Caco-2 (cell line): ENCODE data around the gene TCOF1. TPM values are rescaled to one million over a fixed set of nuclear protein-coding genes. Genes with fewer than 3 reads are reported as not detected.

ENCODE experiments used
- BruUV-seq: library from RNA; stranded (reverse); fragments of 400-500 nt; replicated peaks from 2 replicates; lab custom pipeline; 2021; lab: Mats Ljungman, UMichigan
- CTCF ChIA-PET: fragments of 300-600 bp; sonication (Branson Sonifier 250); formaldehyde crosslinking; loops from one replicate; lab custom pipeline; 2022; ENCODE audit warnings: antibody characterized with exemption; lab: Charles Lee
- POLR2A ChIA-PET: fragments of 300-600 bp; sonication (Branson Sonifier 250); formaldehyde crosslinking; loops from one replicate; lab custom pipeline; 2022; ENCODE audit warnings: antibody characterized with exemption; lab: Charles Lee
- DNase-seq, 2 experiments: peaks; one replicate each; pipeline versions ENCODE4 v3.0.0 to v3.0.0-alpha.2; 2020 to 2022
- H3K27me3 ChIP-seq: replicated peaks from 2 replicates; pipeline ENCODE4 v1.6.0; 2011; ENCODE audit warnings: low read length; ENCODE audit not compliant: control insufficient read depth, insufficient read depth
- H3K36me3 ChIP-seq: 2 replicates; pipeline ENCODE4 v1.5.1; 2011; ENCODE audit warnings: low read length; ENCODE audit not compliant: control insufficient read depth, insufficient read depth
- H3K4me1 ChIP-seq: fragments of 250-450 bp; sonication (Bioruptor Pico); 2 replicates; pipeline ENCODE4 v1.5.1; 2020; ENCODE audit warnings: mild to moderate bottlenecking
- H3K4me3 ChIP-seq: 2 replicates; pipeline ENCODE4 v1.5.1; 2011; ENCODE audit warnings: low read depth, mild to moderate bottlenecking, control low read depth, low read length
- H3K9me3 ChIP-seq: fragments of 250-450 bp; sonication (Bioruptor Pico); 2 replicates; pipeline ENCODE4 v1.5.1; 2020; ENCODE audit warnings: mild to moderate bottlenecking, moderate library complexity
- H3K27ac Mint-ChIP-seq: one replicate; pipeline ENCODE4 v1.8.0; 2022; ENCODE audit warnings: mixed read lengths; ENCODE audit not compliant: unreplicated experiment
- H3K27me3 Mint-ChIP-seq: one replicate; pipeline ENCODE4 v1.8.0; 2022; ENCODE audit warnings: mixed read lengths; ENCODE audit not compliant: insufficient read depth, unreplicated experiment
- H3K36me3 Mint-ChIP-seq: one replicate; pipeline ENCODE4 v1.8.0; 2022; ENCODE audit warnings: mild to moderate bottlenecking, mixed read lengths; ENCODE audit not compliant: insufficient read depth, unreplicated experiment
- H3K4me1 Mint-ChIP-seq: one replicate; pipeline ENCODE4 v1.8.0; 2022; ENCODE audit warnings: low read depth, mixed read lengths; ENCODE audit not compliant: unreplicated experiment
- H3K4me3 Mint-ChIP-seq: one replicate; pipeline ENCODE4 v1.8.0; 2022; ENCODE audit warnings: mild to moderate bottlenecking, moderate library complexity, mixed read lengths; ENCODE audit not compliant: unreplicated experiment
- H3K9me3 Mint-ChIP-seq: one replicate; pipeline ENCODE4 v1.8.0; 2022; ENCODE audit warnings: mixed read lengths; ENCODE audit not compliant: unreplicated experiment
- CTCF ChIP-seq, 2 experiments: fragments of 200-600 bp in 1 of 2; IDR thresholded peaks; 1 replicate in 1 of 2; 2 replicates in 1 of 2; pipeline versions ENCODE4 v1.5.1 to v1.8.0; 2011 to 2022; ENCODE audit warnings: antibody characterized with exemption in 1 of 2, control low read depth in 1 of 2, inconsistent platforms in 1 of 2, low read depth in 1 of 2, low read length in 1 of 2, mild to moderate bottlenecking in 1 of 2, moderate library complexity in 1 of 2; ENCODE audit not compliant: insufficient read depth in 1 of 2, severe bottlenecking in 1 of 2, unreplicated experiment in 1 of 2
- intact Hi-C: fragments of 100-400 bp; cut with micrococcal nuclease; formaldehyde crosslinking; loops from one replicate; pipeline ENCODE4 v1.10.0; 2022; ENCODE audit not compliant: unreplicated experiment
- total RNA-seq: library from RNA; stranded (reverse); gene quantifications from 2 replicates; pipeline ENCODE4 v1.2.3, GENCODE V29; 2022

Gene TCOF1
- total RNA-seq, 1 experiment from 2014 or later: 112 TPM

GRCh38 chr5:150321211-150321610 is 36.3 kb upstream of the TCOF1 start:
- Histone ChIP-seq H3K36me3 (no peaks in the 10 kb centered on the region), H3K27me3 (no peaks in the 10 kb centered on the region), H3K9me3 (no peaks in the 10 kb centered on the region; the same call in 1 of the 2 replicates), H3K4me1 (peaks cover 15% of the 10 kb centered on the region; the same call in 1 of the 2 replicates), H3K4me3 (no peak overlapping the region)
- Mint-ChIP-seq H3K4me1 (peaks cover 7% of the 10 kb centered on the region), H3K36me3 (peaks cover 5% of the 10 kb centered on the region), H3K27ac (no peak overlapping the region), H3K9me3 (no peaks in the 10 kb centered on the region), H3K4me3 (no peak overlapping the region), H3K27me3 (no peaks in the 10 kb centered on the region)
- CTCF ChIA-PET: interaction anchor here (0.5 kb wide), 1 partner anchor 94 kb away, joined by 6 read pairs; no protein-coding TSS in a partner anchor
- POLR2A ChIA-PET: interaction anchor here (0.6 kb wide), 1 partner anchor 44 kb away, joined by 3 read pairs; no protein-coding TSS in a partner anchor
- no peak for DNase-seq
- no TSS peak for BruUV-seq
- TF ChIP-seq CTCF (IDR thresholded peaks at IDR 0.05; ENCODE audit: insufficient read depth in 1 of 2, low read depth in 1 of 2, low read length in 1 of 2, severe bottlenecking in 1 of 2, unreplicated experiment in 1 of 2): no peak
- intact Hi-C loops: no loop called here

- ChIA-PET CTCF (interaction anchor here (0.5 kb wide), 1 partner anchor 93 kb away, joined by 6 read pairs; no protein-coding TSS in a partner anchor), POLR2A (no interaction called here)
- intact Hi-C loops: no loop called here
- Histone ChIP-seq H3K36me3 (no peaks in the 10 kb centered on the region), H3K4me1 (peaks cover 14% of the 10 kb centered on the region; the same call in 1 of the 2 replicates), H3K27me3 (no peaks in the 10 kb centered on the region), H3K9me3 (no peaks in the 10 kb centered on the region; the same call in 1 of the 2 replicates), H3K4me3 (no peak overlapping the region)
- no peaks in the 10 kb centered on the region for H3K27me3 Mint-ChIP-seq
- H3K4me3 Mint-ChIP-seq: no peak overlapping the region
- no peak for DNase-seq
- no peak overlapping the region for H3K27ac Mint-ChIP-seq
- peaks cover 5% of the 10 kb centered on the region for H3K36me3 Mint-ChIP-seq
- no peaks in the 10 kb centered on the region for H3K9me3 Mint-ChIP-seq
- BruUV-seq: no TSS peak
- no peak for TF ChIP-seq CTCF (IDR thresholded peaks at IDR 0.05; ENCODE audit: insufficient read depth in 1 of 2, low read depth in 1 of 2, low read length in 1 of 2, severe bottlenecking in 1 of 2, unreplicated experiment in 1 of 2)
- H3K4me1 Mint-ChIP-seq: peaks cover 7% of the 10 kb centered on the region
These were observed 35.7 kb upstream of the TCOF1 start for GRCh38 chr5:150321784-150322183.

- ChIA-PET POLR2A (no interaction called here), CTCF (no interaction called here)
- H3K36me3 Mint-ChIP-seq: peaks cover 5% of the 10 kb centered on the region
- peaks cover 10% of the 10 kb centered on the region; the same call in 1 of the 2 replicates for H3K4me1 ChIP-seq
- DNase-seq: no peak
- H3K9me3 ChIP-seq: no peaks in the 10 kb centered on the region; the same call in 1 of the 2 replicates
- H3K4me3 Mint-ChIP-seq: no peak overlapping the region
- H3K27me3 Mint-ChIP-seq: no peaks in the 10 kb centered on the region
- no peaks in the 10 kb centered on the region for H3K36me3 ChIP-seq
- no peak overlapping the region for H3K27ac Mint-ChIP-seq
- intact Hi-C loops: no loop called here
- no peak for TF ChIP-seq CTCF (IDR thresholded peaks at IDR 0.05; ENCODE audit: insufficient read depth in 1 of 2, low read depth in 1 of 2, low read length in 1 of 2, severe bottlenecking in 1 of 2, unreplicated experiment in 1 of 2)
- H3K9me3 Mint-ChIP-seq: no peaks in the 10 kb centered on the region
- peaks cover 7% of the 10 kb centered on the region for H3K4me1 Mint-ChIP-seq
- no peak overlapping the region for H3K4me3 ChIP-seq
- no TSS peak for BruUV-seq
- no peaks in the 10 kb centered on the region for H3K27me3 ChIP-seq
These were observed 35.3 kb upstream of the TCOF1 start for GRCh38 chr5:150322202-150322601.
